Measurements from ENCODE around the gene AFAP1L1.

AFAP1L1 gene

DNA sequence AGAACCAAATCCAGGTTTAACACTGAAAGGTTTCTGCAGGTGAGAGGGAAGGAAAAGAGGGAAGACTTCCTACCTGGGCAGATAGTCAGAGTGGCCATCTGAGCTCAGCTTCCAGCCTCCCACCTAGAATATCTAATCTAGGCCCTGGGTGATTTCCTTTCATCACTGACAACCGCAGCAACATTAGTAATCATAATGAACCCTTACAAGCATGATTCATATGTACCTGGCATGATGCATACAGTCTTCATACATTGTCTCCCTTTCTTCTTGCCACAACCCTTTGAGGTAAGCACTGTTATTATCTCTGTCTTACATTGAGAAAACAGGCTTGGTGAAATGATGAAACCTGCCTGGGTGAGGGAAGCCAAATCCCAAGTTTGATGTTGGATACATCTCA, 13.5 kb downstream of the AFAP1L1 start:
- H3K4me3 ChIP-seq (ENCODE audit: low read depth, low read length) = no peak overlapping the region
- TF ChIP-seq, protein P1, sequence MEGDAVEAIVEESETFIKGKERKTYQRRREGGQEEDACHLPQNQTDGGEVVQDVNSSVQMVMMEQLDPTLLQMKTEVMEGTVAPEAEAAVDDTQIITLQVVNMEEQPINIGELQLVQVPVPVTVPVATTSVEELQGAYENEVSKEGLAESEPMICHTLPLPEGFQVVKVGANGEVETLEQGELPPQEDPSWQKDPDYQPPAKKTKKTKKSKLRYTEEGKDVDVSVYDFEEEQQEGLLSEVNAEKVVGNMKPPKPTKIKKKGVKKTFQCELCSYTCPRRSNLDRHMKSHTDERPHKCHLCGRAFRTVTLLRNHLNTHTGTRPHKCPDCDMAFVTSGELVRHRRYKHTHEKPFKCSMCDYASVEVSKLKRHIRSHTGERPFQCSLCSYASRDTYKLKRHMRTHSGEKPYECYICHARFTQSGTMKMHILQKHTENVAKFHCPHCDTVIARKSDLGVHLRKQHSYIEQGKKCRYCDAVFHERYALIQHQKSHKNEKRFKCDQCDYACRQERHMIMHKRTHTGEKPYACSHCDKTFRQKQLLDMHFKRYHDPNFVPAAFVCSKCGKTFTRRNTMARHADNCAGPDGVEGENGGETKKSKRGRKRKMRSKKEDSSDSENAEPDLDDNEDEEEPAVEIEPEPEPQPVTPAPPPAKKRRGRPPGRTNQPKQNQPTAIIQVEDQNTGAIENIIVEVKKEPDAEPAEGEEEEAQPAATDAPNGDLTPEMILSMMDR (IDR thresholded peaks at IDR 0.05; ENCODE audit: low read depth, low read length) = no peak

DNA sequence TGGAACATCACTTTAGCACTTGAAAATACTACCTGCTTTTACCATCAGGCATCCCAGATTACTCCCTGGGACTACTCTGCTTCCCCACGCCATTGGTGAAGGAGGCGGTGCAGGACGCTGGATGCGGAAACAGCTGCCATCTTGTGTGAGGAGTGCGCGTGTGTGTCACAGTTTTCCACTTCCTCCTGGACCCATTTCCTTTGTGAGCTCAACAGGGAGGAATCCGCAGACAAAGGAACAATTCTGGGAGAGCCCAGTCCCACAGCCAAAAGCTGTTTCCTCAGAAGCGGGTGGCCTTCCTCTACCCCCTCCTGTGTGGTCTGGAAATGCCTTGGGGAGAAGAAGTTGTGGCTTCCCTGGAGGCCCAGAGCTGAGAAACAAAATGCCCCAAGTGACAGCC, 16.8 kb downstream of the AFAP1L1 start:
- TF ChIP-seq, protein P1 (IDR thresholded peaks at IDR 0.05; ENCODE audit: low read depth, low read length) = no peak
- H3K4me3 ChIP-seq (ENCODE audit: low read depth, low read length) = no peak overlapping the region

DNA sequence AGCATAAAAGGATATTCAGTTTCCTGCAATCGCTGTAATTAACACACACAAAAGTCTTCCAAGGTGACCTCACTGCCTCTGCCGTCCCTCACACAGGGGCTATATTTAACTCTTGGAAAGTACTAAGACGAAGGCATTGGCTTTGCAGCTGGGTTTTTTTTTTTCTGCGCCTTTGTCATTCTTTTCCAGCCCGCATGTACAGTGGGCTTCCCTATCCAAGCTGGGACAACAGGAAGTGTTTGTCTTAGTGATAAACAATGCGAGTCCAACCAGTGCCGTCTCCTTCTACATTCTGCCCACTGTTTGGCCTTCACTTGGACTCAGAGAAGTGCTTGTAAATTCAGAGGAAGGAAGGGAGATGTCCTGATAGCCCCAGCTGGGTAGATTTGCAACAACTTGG, 17.6 kb downstream of the AFAP1L1 start:
- no peak overlapping the region for H3K4me3 ChIP-seq (ENCODE audit: low read depth, low read length)
- TF ChIP-seq, protein P1 (IDR thresholded peaks at IDR 0.05; ENCODE audit: low read depth, low read length) = no peak

DNA sequence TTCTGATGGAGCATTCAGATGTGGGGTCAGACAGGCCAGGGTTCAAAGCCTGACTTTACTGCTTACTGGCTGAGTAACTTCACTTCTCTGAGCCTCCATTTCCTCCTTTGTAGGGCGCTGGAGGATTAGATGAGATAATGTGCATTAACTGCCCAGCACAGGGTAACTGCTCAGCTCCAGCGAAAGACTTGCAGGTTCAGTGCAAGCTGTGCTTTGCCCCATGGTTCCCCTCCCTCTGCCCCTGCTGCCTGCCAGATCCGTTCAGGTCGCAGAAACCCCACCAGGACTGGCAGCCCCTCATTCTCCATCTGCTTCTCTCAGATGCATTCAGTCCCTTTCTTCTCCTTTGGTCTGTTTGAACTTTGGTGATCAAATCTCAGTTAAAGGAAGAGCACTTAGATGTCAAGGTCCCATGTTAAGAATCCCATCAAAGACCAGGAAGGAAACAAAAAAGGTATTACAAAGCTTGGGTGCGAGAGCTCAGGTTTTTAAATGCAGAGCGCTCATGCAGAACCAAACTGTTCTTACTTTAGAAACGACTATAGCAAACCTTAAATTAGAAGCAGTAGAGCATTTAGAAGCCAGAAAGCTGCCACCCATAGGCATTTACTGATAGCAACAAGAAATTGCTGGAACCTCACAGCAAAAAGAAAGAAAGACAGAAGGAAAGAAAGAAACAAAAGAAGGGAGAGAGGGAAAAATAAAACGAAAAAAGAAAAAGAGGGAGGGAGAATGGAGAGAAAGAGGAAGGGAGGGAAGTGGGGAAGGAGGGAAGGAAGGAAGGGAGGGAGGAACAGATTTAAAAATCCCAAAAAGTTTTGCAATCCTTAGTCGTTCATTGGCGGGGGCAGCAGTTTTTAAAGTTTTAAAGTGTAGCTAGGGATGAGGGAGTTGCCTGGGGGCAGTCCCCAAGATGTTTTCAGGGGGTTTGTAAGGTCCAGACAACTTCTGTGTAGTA, 23.5 kb downstream of the AFAP1L1 start:
- TF ChIP-seq, protein P1 (IDR thresholded peaks at IDR 0.05; ENCODE audit: low read depth, low read length) = no peak
- H3K4me3 ChIP-seq (ENCODE audit: low read depth, low read length) = no peak overlapping the region

DNA sequence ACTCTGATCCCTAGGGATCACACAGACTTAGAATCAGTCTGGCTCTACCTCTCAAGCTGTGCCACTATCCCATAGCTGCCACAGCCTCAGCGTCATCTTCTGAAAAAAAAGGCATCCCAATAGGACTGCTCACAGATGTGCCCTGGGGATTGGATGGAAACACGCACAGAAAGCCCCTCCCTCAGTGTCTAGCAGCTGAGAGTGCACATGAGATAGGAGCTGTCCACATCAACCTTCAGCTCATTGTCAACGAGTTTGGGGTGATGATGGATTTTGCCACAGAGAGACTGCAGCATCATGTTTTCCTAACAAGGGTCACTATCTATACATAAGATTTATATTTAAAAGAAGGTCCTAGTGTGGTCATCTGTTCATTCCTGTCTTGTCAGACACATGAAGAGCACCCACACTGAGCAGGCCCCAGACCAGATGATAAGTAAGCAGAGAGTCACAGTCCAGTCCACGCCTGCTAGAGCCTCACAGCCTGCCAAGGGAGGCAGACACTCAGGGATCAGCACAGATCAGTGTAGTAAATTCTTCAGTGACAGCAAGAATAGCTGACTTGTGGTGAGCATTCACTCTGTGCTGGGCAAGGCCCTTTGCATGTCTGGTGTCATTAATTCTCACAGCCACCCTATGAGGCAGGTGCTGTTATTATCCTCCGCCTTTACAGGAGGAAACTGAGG, 25.8 kb downstream of the AFAP1L1 start:
- no peak overlapping the region for H3K4me3 ChIP-seq (ENCODE audit: low read depth, low read length)
- TF ChIP-seq, protein P1 (IDR thresholded peaks at IDR 0.05; ENCODE audit: low read depth, low read length) = no peak

DNA sequence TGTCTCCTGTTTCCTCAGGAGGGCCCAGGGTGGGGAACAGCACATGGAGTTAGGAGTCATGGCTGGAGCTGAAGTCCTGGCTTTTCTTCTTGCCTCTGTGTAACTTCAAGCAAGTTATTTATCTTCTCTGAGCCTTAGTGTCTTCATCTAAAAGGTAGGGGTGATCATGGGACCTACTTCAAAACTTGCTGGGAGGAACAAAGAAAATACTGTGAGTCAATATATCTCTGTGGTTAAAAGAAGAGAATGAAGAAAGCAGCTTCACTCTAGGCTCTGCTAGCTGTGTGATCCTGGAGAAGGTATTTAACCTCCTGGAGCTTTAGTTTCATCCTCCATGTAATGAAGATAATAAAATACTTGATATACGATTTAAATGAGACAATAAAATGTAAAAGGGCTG, 26.5 kb downstream of the AFAP1L1 start:
- H3K4me3 ChIP-seq (ENCODE audit: low read depth, low read length) = no peak overlapping the region
- TF ChIP-seq, protein P1 (IDR thresholded peaks at IDR 0.05; ENCODE audit: low read depth, low read length) = no peak
